Diencephalon (tissue), 1 donor: Measurements from ENCODE around the gene COX6B1. TPM values are rescaled to one million over a fixed set of nuclear protein-coding genes. Genes with fewer than 3 reads are reported as not detected.

Experiments used
- total RNA-seq: library from RNA; depleted of rRNA; stranded (reverse); fragments of >200 nt; gene quantifications from one replicate; pipeline ENCODE4 v1.2.3, GENCODE V29; 2014

COX6B1 gene, protein sequence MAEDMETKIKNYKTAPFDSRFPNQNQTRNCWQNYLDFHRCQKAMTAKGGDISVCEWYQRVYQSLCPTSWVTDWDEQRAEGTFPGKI
- total RNA-seq: 199 TPM

DNA sequence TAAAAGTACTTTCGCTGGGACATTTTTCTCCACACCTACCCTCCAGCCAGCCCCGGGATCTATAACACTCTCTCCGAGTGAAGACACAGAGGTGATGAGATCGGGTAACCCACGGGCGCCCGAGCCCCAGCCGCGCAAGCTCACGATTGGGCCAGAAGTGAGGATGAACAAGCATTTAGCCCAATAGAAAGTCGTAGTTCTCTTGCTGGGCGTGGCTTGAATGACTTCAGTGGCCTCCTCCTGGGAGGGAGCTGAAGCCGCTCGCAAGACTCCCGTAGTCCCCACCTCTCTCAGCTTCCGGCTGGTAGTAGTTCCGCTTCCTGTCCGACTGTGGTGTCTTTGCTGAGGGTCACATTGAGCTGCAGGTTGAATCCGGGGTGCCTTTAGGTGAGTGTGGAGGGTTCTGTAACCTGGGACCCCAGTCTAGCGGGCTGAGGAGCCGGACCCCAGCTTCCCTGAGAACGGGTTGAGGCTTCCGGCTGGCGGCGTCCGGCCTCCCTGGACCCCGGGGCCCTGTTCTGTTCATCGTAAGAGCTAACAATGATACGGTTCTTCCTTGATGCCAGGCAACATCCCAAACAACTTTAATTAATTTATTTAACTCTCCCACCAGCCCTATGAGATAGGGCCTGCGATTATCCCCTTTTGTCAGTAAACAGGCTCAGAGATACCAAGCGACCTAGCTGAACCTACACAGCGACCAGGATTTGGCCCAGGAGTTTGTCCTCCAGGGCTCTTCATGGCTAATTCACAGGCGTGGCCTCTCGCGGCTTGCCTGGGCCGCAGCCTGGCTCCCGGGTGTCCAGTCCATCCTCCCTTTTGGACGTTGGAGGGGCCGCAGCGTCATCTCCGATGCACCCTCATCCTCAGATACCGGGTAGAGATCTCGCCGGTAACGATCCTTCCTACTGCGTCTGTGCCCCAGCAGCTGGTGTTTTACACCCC, at the start of gene COX6B1:
Gene COX6B1 (plus strand): TSS at position 307 of the 945 bp plus-strand sequence. CDS start 2,921 bp downstream, outside the sequence.

GRCh38 chr19:35612559-35613321, 35.4 kb upstream of the COX6B1 start, which contains the start of gene HAUS5:
HAUS5 (plus strand) TSS chr19:35612735; CDS start chr19:35612795, 60 bp downstream.

GRCh38 chr19:35628565-35629331, 19.4 kb upstream of the COX6B1 start, which contains the start of gene RBM42:
RBM42 (plus strand) TSS chr19:35629036; CDS start chr19:35629154, 118 bp downstream.

GRCh38 chr19:35641515-35642151, 6.5 kb upstream of the COX6B1 start, which contains the start of gene ETV2:
ETV2 (plus strand) TSS chr19:35641745; CDS start chr19:35642461, 716 bp downstream.

DNA sequence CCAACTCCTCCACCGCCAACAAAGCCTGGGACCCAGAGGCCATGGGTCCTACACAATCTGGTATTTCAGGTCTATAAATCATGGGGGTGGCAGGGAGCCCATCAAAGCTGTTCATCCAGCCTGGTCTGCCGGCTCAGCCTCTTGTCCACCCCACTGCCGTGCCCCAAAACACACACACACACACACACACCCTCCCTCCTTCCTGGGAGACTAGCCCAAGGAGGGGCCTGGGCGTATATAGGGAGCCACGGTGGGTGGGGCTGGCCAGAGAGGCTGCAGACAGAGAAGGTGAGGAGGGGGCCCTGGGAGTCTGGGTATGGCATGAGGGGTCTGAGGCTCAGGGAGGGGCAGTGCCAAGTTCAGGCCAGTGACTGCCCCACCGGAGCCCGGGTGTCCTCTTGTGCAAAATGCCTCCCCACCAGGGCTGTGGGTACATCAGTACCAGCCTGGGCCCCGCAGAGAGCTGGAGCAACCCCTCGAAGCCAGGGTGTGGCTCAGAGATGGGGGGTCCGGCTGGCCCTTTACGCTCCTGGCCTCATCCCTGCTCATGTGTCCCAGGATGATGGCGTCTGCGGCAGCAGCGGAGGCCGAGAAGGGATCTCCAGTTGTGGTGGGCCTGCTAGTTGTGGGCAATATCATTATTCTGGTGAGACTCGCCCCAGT, 18.3 kb downstream of the COX6B1 start, which contains the start of gene UPK1A:
Gene UPK1A (plus strand): TSS at position 267 of the 663 bp plus-strand sequence. CDS start 296 bp downstream, at position 563.

GRCh38 chr19:35704218-35704617, 56.1 kb downstream of the COX6B1 start, which contains the start of gene ZBTB32:
ZBTB32 (plus strand) TSS chr19:35704558; CDS start chr19:35714627, 10,069 bp downstream.

Other genes with a start within 250 kb of the COX6B1 start
- 0.23 TPM for gene FFAR2, start 200.1 kb upstream of the COX6B1 start, total RNA-seq
- gene KRTDAP, start 157.9 kb upstream of the COX6B1 start, total RNA-seq: not detected
- 15.5 TPM for gene DMKN, start 134.7 kb upstream of the COX6B1 start, total RNA-seq
- not detected for gene SBSN, start 120.0 kb upstream of the COX6B1 start, total RNA-seq
- not detected for gene GAPDHS, start 114.9 kb upstream of the COX6B1 start, total RNA-seq
- 61.1 TPM for gene TMEM147, start 102.7 kb upstream of the COX6B1 start, total RNA-seq
- not detected for gene ATP4A, start 84.7 kb upstream of the COX6B1 start, total RNA-seq
- not detected for gene PMIS2, start 62.1 kb upstream of the COX6B1 start, total RNA-seq
- 6.0 TPM for gene HAUS5, start 35.6 kb upstream of the COX6B1 start, total RNA-seq
- gene RBM42, start 19.3 kb upstream of the COX6B1 start, total RNA-seq: 18.2 TPM
- 0.46 TPM for gene ETV2, start 6.6 kb upstream of the COX6B1 start, total RNA-seq
- gene UPK1A, start 18.2 kb downstream of the COX6B1 start, total RNA-seq: not detected
- gene ZBTB32, start 56.2 kb downstream of the COX6B1 start, total RNA-seq: not detected
- gene KMT2B, start 69.7 kb downstream of the COX6B1 start, total RNA-seq: 6.2 TPM
- gene IGFLR1, start 94.1 kb downstream of the COX6B1 start, total RNA-seq: 0.46 TPM
- 10.8 TPM for gene U2AF1L4, start 97.1 kb downstream of the COX6B1 start, total RNA-seq
- gene PSENEN, start 97.3 kb downstream of the COX6B1 start, total RNA-seq: 23.5 TPM
- gene LIN37, start 100.3 kb downstream of the COX6B1 start, total RNA-seq: 12.0 TPM
- gene HSPB6, start 108.7 kb downstream of the COX6B1 start, total RNA-seq: 0.23 TPM
- gene PROSER3, start 109.9 kb downstream of the COX6B1 start, total RNA-seq: 5.5 TPM
- gene ARHGAP33, start 127.2 kb downstream of the COX6B1 start, total RNA-seq: 68.0 TPM
- gene PRODH2, start 164.5 kb downstream of the COX6B1 start, total RNA-seq: not detected
- 0.46 TPM for gene NPHS1, start 204.2 kb downstream of the COX6B1 start, total RNA-seq
- gene KIRREL2, start 208.6 kb downstream of the COX6B1 start, total RNA-seq: 1.8 TPM
- 328 TPM for gene APLP1, start 220.3 kb downstream of the COX6B1 start, total RNA-seq